ENCODE data around the gene CRBN.

- TF ChIP-seq CTCF (IDR thresholded peaks at IDR 0.05): no peak
- TF ChIP-seq POLR2A (IDR thresholded peaks at IDR 0.05): no peak
Observed at GRCh38 chr3:3227640-3228039, 48.1 kb upstream of the CRBN start.
